ENCODE results near the gene CARD18. TPM values are rescaled to one million over a fixed set of nuclear protein-coding genes. Genes with fewer than 3 reads are reported as not detected.

The CARD18 gene
- total RNA-seq, 1 donor from 2014 or later: not detected

- DNase-seq (ENCODE audit: extremely low spot score, unreplicated experiment): no peak
- Mint-ChIP-seq H3K9me3 (peaks cover 13% of the 10 kb centered on the region), H3K4me3 (no peak overlapping the region), H3K27me3 (no peaks in the 10 kb centered on the region), H3K36me3 (no peaks in the 10 kb centered on the region), H3K4me1 (ENCODE audit: unreplicated experiment) (no peaks in the 10 kb centered on the region), H3K27ac (no peak overlapping the region)
- TF ChIP-seq CTCF (conservative IDR thresholded peaks at IDR 0.05): no peak
These were observed 22.9 kb upstream of the CARD18 start for GRCh38 chr11:105162506-105162905.

- Mint-ChIP-seq H3K4me3 (no peak overlapping the region), H3K9me3 (peaks cover 13% of the 10 kb centered on the region), H3K36me3 (no peaks in the 10 kb centered on the region), H3K27ac (no peak overlapping the region), H3K27me3 (no peaks in the 10 kb centered on the region), H3K4me1 (ENCODE audit: unreplicated experiment) (peaks cover 1% of the 10 kb centered on the region)
- no peak for DNase-seq (ENCODE audit: extremely low spot score, unreplicated experiment)
- TF ChIP-seq CTCF (conservative IDR thresholded peaks at IDR 0.05): no peak
These were observed 18.9 kb upstream of the CARD18 start for GRCh38 chr11:105158436-105158835.

- TF ChIP-seq CTCF (conservative IDR thresholded peaks at IDR 0.05): no peak
- DNase-seq (ENCODE audit: extremely low spot score, unreplicated experiment): no peak
- Mint-ChIP-seq H3K27me3 (no peaks in the 10 kb centered on the region), H3K27ac (no peak overlapping the region), H3K36me3 (no peaks in the 10 kb centered on the region), H3K9me3 (peaks cover 8% of the 10 kb centered on the region), H3K4me3 (no peak overlapping the region), H3K4me1 (ENCODE audit: unreplicated experiment) (peaks cover 5% of the 10 kb centered on the region)
These were observed 17.2 kb upstream of the CARD18 start for GRCh38 chr11:105156720-105157119.

- no peak for TF ChIP-seq CTCF (conservative IDR thresholded peaks at IDR 0.05)
- DNase-seq (ENCODE audit: extremely low spot score, unreplicated experiment): no peak
- no peak overlapping the region for H3K4me3 Mint-ChIP-seq
These were observed 16.7 kb upstream of the CARD18 start for GRCh38 chr11:105156231-105156630.

GRCh38 chr11:105155679-105156078 is 16.1 kb upstream of the CARD18 start:
- H3K4me3 Mint-ChIP-seq: no peak overlapping the region
- TF ChIP-seq CTCF (conservative IDR thresholded peaks at IDR 0.05): no peak
- H3K4me1 Mint-ChIP-seq (ENCODE audit: unreplicated experiment): peaks cover 5% of the 10 kb centered on the region
- no peaks in the 10 kb centered on the region for H3K36me3 Mint-ChIP-seq
- no peak for DNase-seq (ENCODE audit: extremely low spot score, unreplicated experiment)
- H3K27me3 Mint-ChIP-seq: no peaks in the 10 kb centered on the region
- H3K27ac Mint-ChIP-seq: no peak overlapping the region
- H3K9me3 Mint-ChIP-seq: peaks cover 8% of the 10 kb centered on the region

More at GRCh38 chr11:105156231-105156630, 16.7 kb upstream of the CARD18 start:
- Mint-ChIP-seq H3K4me1 (ENCODE audit: unreplicated experiment) (peaks cover 5% of the 10 kb centered on the region), H3K36me3 (no peaks in the 10 kb centered on the region), H3K27ac (no peak overlapping the region), H3K27me3 (no peaks in the 10 kb centered on the region), H3K9me3 (peaks cover 8% of the 10 kb centered on the region)

- Mint-ChIP-seq H3K4me1 (ENCODE audit: unreplicated experiment) (peaks cover 5% of the 10 kb centered on the region), H3K27ac (no peak overlapping the region), H3K27me3 (no peaks in the 10 kb centered on the region), H3K36me3 (no peaks in the 10 kb centered on the region), H3K4me3 (no peak overlapping the region), H3K9me3 (peaks cover 3% of the 10 kb centered on the region)
- no peak for DNase-seq (ENCODE audit: extremely low spot score, unreplicated experiment)
- TF ChIP-seq CTCF (conservative IDR thresholded peaks at IDR 0.05): no peak
These were observed 13.8 kb upstream of the CARD18 start for GRCh38 chr11:105153392-105153791.
